ENCODE measurements around the gene TMX1.
A peak's percentile ranks its signal among the peaks of the same experiment; 100 is the strongest.

The TMX1 gene

GRCh38 chr14:51244591-51244990 is 4.5 kb downstream of the TMX1 start:
- no peak for DNase-seq

- DNase-seq = no peak
These were observed 6.0 kb downstream of the TMX1 start for GRCh38 chr14:51246032-51246431.

- no peak for DNase-seq
These were observed 8.3 kb downstream of the TMX1 start for GRCh38 chr14:51248016-51248987.

- no peak for DNase-seq
These were observed 11.4 kb downstream of the TMX1 start for GRCh38 chr14:51251486-51251885.

- no peak for DNase-seq
These were observed 13.8 kb downstream of the TMX1 start for GRCh38 chr14:51253880-51254279.

GRCh38 chr14:51258280-51258679 is 18.2 kb downstream of the TMX1 start:
- DNase-seq = no peak

- DNase-seq = no peak
These were observed 18.7 kb downstream of the TMX1 start for GRCh38 chr14:51258788-51259187.

GRCh38 chr14:51260225-51260624 is 20.2 kb downstream of the TMX1 start:
- no peak for DNase-seq

- no peak for DNase-seq
These were observed 21.1 kb downstream of the TMX1 start for GRCh38 chr14:51261151-51261550.

- no peak for DNase-seq
These were observed 22.8 kb downstream of the TMX1 start for GRCh38 chr14:51262868-51263267.

- DNase-seq = no peak
These were observed 29.6 kb downstream of the TMX1 start for GRCh38 chr14:51269634-51270033.

GRCh38 chr14:51276605-51277004 is 36.6 kb downstream of the TMX1 start:
- DNase-seq = no peak

GRCh38 chr14:51277753-51278415 is 37.8 kb downstream of the TMX1 start:
- no peak for DNase-seq

- no peak for DNase-seq
These were observed 42.5 kb downstream of the TMX1 start for GRCh38 chr14:51282517-51282916.

- peak; percentile 60 for DNase-seq
These were observed 43.5 kb downstream of the TMX1 start for GRCh38 chr14:51283402-51284085.

GRCh38 chr14:51284241-51284640 is 44.2 kb downstream of the TMX1 start:
- DNase-seq = no peak

GRCh38 chr14:51285120-51285519 is 45.1 kb downstream of the TMX1 start:
- DNase-seq = no peak

- no peak for DNase-seq
These were observed 49.1 kb downstream of the TMX1 start for GRCh38 chr14:51289169-51289568.

- DNase-seq = no peak
These were observed 50.1 kb downstream of the TMX1 start for GRCh38 chr14:51290132-51290531.

GRCh38 chr14:51291016-51291415 is 51.0 kb downstream of the TMX1 start:
- DNase-seq = no peak

GRCh38 chr14:51293149-51293911 is 53.3 kb downstream of the TMX1 start:
- no peak for DNase-seq

- DNase-seq = no peak
These were observed 53.9 kb downstream of the TMX1 start for GRCh38 chr14:51293912-51294389.

Data from NCI-H2081 treated with DMSO at 0.1 percent for 48 hours (cell line).